ENCODE data around the gene GPR62. TPM values are rescaled to one million over a fixed set of nuclear protein-coding genes. Genes with fewer than 3 reads are reported as not detected.
"Not testable (repeated sequence)": the region's sequence is repeated elsewhere in the genome, so short reads cannot be mapped to it uniquely, and the experiment has no call there.

Gene GPR62
- total RNA-seq, 1 experiment from 2014 or later = not detected

DNA sequence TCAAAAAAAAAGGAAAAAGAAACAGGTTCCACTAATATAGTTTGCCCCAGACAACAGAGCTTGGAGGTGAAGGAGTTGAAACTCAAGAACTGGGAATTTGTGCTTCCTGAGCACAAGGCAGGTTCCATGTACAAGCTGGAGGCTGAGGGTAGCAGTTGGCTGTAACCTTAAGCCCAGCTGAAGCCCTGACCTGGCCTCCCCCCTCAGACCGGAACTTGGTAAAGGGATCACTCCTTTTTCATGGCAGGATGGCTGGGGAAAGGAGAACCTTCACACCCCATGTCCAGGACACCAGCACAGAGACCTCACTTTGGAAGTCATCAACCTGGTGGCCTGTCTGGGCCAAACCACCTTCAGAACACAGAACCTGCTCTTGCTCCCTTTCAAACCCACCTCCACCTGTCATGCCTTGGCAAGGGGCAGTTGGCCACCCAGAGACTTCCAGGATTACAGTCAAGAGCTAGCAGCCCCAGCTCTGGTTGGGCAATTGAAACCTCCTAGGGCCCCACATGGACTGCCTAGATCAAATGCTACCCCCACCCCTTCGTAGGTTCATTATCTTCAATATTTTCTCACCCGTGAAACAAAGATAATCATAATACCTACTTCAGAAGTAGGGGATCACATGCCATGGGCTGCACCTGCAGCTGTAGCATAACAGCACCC, 37.0 kb downstream of the GPR62 start:
- DNase-seq (ENCODE audit: low read depth) = no peak

DNA sequence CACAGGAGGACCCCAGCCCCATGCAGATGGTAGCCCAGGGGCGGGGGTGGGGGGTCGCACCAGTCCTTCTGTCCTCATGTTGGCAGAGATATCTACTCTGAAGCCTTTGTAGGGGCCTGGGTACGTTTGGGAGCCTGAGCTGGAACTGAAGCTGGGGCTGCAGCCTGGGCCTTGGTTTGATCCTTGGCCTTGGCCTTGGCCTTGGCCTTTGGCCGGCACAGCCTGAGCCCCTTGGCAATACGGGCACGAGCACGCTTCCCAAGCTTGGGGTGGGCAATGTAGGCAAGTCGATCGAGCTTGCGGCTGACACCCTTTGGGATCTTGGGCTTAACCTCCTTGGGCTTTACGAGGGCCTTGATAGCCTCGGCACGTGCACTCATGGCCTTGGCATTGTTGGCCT, 38.5 kb downstream of the GPR62 start:
- DNase-seq (ENCODE audit: low read depth) = not testable (repeated sequence)

DNA sequence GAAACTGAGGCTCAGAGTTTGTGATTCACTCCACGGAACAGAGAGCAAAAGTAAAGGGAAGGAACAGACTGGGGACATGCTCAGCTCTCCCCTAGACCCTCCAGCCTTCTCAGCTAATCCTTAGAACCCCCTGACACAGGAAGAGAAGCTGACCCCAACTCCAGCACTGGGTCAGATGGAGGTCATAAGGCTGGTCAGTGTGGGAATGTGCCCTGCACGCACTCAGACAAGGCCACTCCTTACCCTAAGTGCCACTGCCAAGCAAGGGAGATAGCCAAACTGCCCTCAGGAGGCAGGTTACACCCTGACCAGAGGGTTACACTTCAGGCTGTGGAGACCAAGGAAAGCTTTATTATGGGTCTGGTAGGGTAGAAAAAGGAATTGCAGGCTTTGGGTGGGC, 39.3 kb downstream of the GPR62 start:
- no peak for DNase-seq (ENCODE audit: low read depth)

DNA sequence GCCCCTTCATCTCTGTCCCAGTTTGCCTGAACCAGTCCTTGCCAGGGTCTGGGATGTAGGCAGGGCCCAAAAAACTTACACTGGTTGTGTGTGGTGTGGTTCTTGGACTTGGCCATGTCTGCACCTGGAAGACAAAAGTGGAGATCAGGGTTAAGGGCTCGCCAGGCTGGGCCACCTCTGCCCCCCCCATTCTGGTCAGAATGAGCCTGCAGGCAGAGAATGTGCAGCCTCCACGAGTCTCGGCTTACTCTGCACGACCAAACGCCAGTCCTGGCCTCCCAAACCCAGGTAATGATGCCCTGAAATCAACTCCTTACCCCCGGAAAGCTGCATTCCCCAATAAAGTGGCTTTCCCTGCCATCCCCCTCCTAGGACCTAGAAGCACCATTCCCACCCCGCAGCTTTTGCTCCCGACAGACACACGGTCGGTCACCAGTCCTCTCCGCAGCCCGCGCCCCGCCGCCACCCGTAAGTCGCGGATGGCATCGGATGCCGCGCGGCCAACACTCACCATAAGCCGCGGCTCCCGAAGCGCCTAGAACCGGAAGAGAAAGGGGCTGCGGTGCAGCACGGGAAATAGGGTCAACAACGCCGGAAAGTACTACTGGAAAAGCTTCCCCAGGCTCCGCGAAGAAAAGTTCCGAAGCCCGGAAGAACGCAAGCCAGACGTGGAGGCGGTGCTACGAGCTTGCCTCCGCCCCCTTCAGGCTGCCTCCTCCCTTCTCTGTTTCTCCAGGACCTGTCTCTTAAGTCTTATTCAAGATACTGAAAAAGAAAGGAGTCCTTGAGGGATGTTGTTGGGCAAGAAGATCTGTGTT, 40.4 kb downstream of the GPR62 start, which contains the start of gene RPL29:
Gene RPL29, minus strand, starts transcription at position 550 of the 818 bp plus-strand sequence. Its CDS starts 434 bp downstream, at position 116.
- DNase-seq (ENCODE audit: low read depth) = peak; percentile 95

DNA sequence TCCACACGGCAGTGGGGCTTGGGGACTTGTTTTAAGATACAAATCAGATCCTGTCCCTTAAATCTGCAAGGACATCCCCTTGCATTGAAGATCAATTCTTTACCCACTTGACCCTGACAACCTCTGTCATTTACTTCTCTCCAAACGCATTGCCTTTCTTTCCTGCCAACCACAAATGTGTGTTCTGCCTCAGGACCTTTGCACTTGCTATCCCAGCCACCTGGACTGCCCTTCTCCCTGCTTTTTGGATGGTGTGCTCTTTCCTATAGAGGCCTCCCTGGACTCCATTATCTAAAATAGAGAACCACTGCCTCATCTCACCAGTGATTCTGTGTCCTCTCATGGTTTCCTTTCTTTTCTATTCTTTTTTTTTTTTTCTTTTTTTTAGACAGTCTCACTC, 42.0 kb downstream of the GPR62 start:
- DNase-seq (ENCODE audit: low read depth) = no peak

DNA sequence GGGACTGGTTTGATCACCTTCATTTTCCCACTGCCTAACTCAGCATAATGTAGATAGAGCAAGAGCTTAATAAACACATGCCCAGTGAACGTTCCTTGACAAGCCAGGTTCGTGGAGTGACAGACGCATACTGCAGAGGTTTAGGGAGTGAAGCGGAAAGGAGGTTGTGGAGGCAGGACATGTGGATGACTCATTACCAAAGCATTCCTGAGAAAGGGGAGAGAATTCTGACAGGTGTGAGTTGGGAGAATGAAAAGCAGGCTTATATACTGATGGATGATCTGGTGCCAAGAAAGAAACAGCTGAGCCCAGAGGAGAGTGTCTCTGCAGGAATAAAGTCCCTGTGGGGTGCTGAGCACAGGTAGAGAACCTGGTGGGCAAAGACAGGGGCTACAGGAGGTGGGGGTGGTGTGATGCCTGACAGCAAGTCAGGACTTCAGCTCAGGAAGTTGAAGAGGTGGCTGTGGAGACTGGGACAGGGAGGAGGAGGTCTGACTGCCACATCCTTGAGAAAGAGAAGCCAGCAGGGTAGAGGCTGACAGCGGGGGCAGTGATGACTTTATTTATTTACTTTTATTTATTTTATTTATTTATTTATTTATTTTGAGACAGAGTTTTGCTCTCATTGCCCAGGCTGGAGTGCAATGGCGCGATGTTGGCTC, 42.9 kb downstream of the GPR62 start:
- DNase-seq (ENCODE audit: low read depth) = peak; percentile 52

DNA sequence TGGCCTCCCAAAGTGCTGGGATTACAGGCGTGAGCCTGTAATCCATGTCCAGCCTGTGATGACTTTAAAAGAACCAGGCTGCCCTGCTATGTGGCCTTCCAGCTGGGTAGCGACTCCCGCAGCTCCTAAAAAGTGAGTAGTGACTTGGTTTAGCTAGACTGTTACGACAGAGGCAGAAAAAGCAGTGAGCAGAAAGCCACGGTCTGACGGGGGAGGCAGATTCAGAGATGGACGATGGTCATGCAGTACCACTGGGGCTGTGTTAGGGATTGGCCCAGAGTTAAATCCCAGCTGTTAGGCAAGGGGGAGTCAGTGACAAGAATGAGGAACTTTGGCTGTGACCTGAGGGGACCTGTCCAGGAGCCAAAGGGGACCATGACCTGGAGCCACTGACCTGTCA, 43.6 kb downstream of the GPR62 start:
- DNase-seq (ENCODE audit: low read depth) = no peak

DNA sequence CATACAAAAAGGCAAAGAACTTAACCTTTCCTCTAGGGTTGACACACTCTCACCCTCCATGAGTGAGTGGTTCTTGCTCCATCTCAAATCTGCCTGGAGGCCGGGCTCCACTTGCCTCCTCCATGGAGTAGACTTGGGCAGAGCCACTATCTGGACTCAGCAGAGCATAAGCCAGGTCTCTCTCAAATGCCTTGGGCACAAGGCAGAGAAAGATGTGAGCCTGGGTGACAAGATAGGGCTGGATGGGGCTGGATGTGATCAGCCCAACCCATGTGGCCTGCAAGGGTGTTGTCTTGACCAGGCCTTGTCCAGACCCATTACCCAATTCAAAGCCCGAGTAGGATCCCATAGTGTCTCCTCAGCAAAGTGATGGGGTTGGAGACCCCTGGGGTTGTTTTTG, 44.7 kb downstream of the GPR62 start:
- no peak for DNase-seq (ENCODE audit: low read depth)

DNA sequence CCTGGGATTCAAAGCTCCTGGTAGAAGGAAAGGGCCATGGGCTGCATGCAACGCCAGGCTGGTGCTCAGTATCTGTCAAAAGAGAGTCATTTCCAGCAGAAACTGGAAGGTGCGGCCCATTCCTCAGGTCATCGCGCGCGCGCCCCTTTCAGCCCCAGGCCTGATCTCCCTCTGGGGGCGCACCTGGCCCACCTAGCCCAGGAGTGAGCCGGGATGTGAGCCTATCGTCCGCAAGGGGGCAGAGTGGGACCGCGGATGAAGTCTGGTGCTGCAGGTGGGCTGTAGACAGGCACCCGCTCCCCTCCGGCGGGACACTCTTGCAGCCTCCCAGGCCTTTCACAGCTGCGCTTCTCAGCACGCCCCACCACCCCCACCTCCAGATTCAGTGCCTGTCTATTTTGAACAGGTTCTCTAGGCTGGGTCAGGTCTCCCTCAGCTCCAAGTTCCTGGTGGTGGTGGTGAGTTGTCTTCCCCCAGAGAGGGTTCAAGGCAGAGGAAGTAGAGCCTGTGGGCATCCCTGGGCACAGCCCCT, 46.3 kb downstream of the GPR62 start:
- DNase-seq (ENCODE audit: low read depth) = peak; percentile 56

DNA sequence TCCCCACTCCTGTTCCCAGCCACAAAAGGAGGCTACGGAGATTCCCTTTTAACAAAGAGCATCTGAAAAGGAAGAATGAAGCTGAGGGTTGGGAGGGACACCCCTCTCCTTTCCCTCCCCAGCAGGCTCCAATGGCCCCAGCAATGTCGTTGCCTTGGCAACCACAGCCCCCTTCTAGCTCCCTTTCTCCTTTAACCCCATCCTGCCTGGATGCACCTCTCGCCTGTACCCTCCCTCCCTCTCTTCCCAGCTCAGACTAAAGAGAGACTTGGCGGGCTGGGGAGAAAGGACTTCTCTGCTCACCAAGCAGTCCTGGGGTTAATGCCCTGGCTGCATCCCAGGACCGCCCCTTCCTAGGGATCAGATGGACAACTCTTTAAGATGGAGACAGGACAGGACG, 47.6 kb downstream of the GPR62 start:
- DNase-seq (ENCODE audit: low read depth) = no peak

DNA sequence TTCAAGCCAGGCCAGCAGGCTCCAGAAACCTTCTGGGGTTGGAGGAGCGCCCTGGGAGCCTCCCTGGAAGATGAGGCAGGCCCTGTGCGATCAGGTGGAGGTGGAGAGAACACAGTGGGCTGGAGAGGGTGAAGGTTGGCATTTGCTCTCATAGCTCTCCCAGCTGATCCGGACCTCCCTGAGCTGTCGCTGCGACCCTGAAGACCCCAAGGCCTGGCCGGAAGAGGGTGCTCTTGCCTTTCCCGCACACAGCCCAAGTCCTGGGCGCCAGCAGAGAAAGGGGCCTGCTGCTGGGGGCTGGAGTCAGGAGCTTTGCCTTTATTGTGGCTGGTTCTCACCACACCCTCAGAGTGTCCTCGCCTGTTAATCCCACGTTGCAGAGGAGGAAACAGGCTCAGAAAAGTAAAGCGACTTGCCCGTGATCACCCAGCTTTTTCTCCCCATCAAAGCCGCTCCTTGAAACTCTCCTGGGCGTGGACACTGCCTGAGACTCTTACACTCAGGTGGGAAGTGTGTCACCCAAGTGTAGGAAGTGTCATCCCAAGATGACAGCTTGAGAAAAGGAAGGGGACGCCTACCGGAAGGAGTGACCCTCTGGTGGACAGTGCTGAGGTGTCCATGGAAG, 49.1 kb downstream of the GPR62 start:
- peak; percentile 51 for DNase-seq (ENCODE audit: low read depth)

DNA sequence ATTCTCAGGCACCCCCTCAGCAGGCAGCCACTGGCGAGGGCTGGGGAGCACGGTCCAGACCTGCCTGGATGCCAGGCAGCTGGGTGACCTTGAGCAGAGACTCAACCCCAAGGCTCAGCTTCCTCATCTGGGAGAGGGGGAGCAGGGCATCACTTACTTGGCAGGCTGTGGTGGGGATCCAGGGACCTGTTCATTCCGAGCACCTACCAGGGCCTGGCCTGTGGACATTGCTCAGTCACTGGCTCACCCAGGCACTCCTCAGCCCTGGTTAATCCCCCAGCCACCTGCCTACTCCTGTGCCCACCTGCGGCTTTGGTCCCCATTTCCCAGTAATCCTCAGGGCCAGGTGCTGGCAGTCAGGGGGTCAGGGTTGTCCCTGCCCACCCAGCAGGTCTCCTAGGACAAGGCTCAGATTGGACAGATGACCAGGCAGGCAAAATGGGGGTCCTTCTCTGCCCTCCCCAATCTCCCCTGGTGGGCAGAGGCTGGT, 49.8 kb downstream of the GPR62 start:
- DNase-seq (ENCODE audit: low read depth) = no peak

DNA sequence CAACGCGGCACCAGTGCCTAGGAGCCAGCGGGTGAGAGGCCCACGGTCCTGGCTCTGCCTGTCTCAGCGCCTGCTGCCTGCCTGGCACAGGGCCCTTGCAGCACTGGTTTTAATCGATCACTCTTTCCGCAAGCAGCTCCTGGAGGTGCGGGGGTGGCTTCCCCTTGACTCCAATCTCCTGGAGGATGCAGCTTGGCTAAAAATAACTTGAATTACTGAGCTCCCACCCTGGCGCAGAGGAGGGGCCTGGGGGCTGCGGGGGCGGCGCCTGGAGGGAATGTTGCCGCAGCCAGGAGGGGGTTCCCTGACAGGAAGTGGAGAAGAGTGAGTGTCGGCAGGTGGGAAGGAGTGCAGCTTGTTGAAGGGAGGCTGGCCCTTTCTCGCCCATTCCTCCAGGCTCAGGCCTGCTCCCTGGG, 50.4 kb downstream of the GPR62 start:
- peak; percentile 25 for DNase-seq (ENCODE audit: low read depth)

DNA sequence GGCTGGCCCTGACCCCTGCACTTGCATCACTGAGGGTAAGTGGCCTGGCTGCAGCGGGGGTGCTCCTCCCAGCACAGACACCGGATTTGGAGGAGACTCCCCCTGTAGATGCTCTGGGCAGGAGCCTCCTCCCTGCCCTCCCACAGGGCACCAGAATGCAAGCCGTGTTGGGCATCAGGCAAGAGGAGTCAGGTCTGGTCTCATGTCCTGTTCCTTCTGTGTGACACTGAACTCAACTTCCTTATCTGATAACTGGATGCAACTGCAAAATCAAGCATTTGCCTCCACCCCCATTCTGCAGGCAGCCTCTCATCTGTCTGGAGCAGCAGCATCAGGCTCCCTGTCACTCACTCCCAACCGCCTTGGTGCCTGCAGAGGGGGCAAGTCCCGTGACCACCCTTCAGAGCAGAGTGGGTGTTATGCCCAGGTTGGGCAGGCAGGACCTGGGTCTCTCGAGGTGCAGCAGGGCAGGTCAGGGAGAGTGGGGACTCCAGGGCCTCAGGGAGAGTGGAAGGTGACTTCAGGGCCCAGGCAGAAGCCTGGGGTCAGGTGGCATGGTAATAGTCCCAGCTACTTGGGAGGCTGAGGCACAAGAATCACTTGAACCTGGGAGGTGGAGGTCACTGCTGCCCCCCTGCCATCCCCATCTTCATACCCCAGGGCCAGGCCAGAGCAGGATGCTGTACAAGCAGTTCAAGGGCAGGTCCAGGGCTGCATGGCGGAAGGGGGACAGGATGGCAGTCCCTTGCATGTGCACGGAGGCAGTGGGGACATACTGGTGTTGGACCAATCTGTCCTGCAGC, 51.0 kb downstream of the GPR62 start:
- DNase-seq (ENCODE audit: low read depth) = no peak

DNA sequence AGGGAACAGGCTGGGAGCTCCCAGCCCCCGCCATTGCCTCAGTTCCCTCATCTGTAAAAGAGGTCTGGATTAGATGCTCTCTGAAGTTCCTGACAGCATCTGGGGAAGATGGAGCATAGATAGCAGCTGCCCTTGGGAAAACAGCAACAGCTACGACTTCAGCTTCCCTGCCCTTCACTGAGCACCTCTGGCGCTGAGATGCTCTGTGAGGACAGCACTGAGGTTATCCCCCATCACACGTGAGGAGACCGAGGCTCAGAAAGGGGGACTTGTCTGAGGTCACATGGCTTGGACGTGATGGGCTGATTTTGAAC, 51.6 kb downstream of the GPR62 start:
- no peak for DNase-seq (ENCODE audit: low read depth)

Other genes starting within 250 kb of the GPR62 start
- gene GRM2, start 248.3 kb upstream of the GPR62 start, total RNA-seq (2014; rRNA removed; shearing (Covaris generic)) = 0.10 and 0.12 TPM in 2 replicates
- gene IQCF6, start 176.1 kb upstream of the GPR62 start, total RNA-seq (2014; rRNA removed; shearing (Covaris generic)) = not detected in 2 replicates
- not detected in 2 replicates for gene IQCF2, start 93.8 kb upstream of the GPR62 start, total RNA-seq (2014; rRNA removed; shearing (Covaris generic))
- not detected in 2 replicates for gene IQCF5, start 79.8 kb upstream of the GPR62 start, total RNA-seq (2014; rRNA removed; shearing (Covaris generic))
- gene IQCF1, start 52.0 kb upstream of the GPR62 start, total RNA-seq (2014; rRNA removed; shearing (Covaris generic)) = not detected in 2 replicates
- gene RRP9, start 13.5 kb upstream of the GPR62 start, total RNA-seq (2014; rRNA removed; shearing (Covaris generic)) = 29.0 and 37.6 TPM in 2 replicates
- gene PARP3, start 13.0 kb upstream of the GPR62 start, total RNA-seq (2014; rRNA removed; shearing (Covaris generic)) = 31.4 and 34.0 TPM in 2 replicates
- 65.7 and 72.5 TPM in 2 replicates for gene PCBP4, start 12.1 kb downstream of the GPR62 start, total RNA-seq (2014; rRNA removed; shearing (Covaris generic))
- gene ABHD14B, start 18.7 kb downstream of the GPR62 start, total RNA-seq (2014; rRNA removed; shearing (Covaris generic)) = 36.8 and 37.5 TPM in 2 replicates
- gene ABHD14A, start 19.7 kb downstream of the GPR62 start, total RNA-seq (2014; rRNA removed; shearing (Covaris generic)) = 21.9 and 29.1 TPM in 2 replicates
- gene ACY1, start 28.2 kb downstream of the GPR62 start, total RNA-seq (2014; rRNA removed; shearing (Covaris generic)) = 50.0 and 55.1 TPM in 2 replicates
- gene RPL29, start 40.5 kb downstream of the GPR62 start, total RNA-seq (2014; rRNA removed; shearing (Covaris generic)) = 1,313 and 1,434 TPM in 2 replicates
- 16.9 and 18.5 TPM in 2 replicates for gene DUSP7, start 101.2 kb downstream of the GPR62 start, total RNA-seq (2014; rRNA removed; shearing (Covaris generic))
- gene POC1A, start 199.0 kb downstream of the GPR62 start, total RNA-seq (2014; rRNA removed; shearing (Covaris generic)) = 20.4 and 21.4 TPM in 2 replicates
- gene ALAS1, start 242.8 kb downstream of the GPR62 start, total RNA-seq (2014; rRNA removed; shearing (Covaris generic)) = 32.0 and 37.6 TPM in 2 replicates

Measured in RPMI7951 (cell line).